Tibial nerve (tissue), 4 donors: ENCODE data around the gene PACSIN2. TPM values are rescaled to one million over a fixed set of nuclear protein-coding genes. Genes with fewer than 3 reads are reported as not detected.

Experiments
- DNase-seq, 2 donors: peaks; one replicate each; pipeline ENCODE4 v3.0.0-alpha.2; 2019; ENCODE audit warnings: low spot score in 2 of 2
- H3K27ac ChIP-seq, 4 donors: fragments of 200-600 bp; sonication (generic) in 3 of 4; one replicate each; pipeline ENCODE4 v1.5.1; 2017 to 2019; ENCODE audit warnings: mild to moderate bottlenecking in 1 of 4
- H3K27me3 ChIP-seq, 2 donors: fragments of 200-600 bp; sonication (generic) in 1 of 2; one replicate each; pipeline versions ENCODE4 v1.5.1 to v1.6.0; 2017 to 2019
- H3K36me3 ChIP-seq, 3 donors: fragments of 200-600 bp; sonication (generic); one replicate each; pipeline ENCODE4 v1.5.1; 2018 to 2019
- H3K4me1 ChIP-seq, 4 donors: fragments of 200-600 bp; sonication (generic) in 3 of 4; one replicate each; pipeline ENCODE4 v1.5.1; 2017 to 2019
- H3K4me3 ChIP-seq, 4 donors: fragments of 200-600 bp; sonication (generic) in 3 of 4; one replicate each; pipeline ENCODE4 v1.5.1; 2017 to 2019; ENCODE audit warnings: mild to moderate bottlenecking in 1 of 4, moderate library complexity in 1 of 4
- H3K9me3 ChIP-seq, 4 donors: fragments of 200-600 bp; sonication (generic) in 3 of 4; one replicate each; pipeline ENCODE4 v1.5.1; 2017 to 2019
- EP300 ChIP-seq, 2 donors: sonication (generic); formaldehyde crosslinking; IDR thresholded peaks; one replicate each; pipeline ENCODE4 v1.6.1; 2017; ENCODE audit warnings: antibody characterized with exemption in 2 of 2, mild to moderate bottlenecking in 1 of 2
- POLR2A ChIP-seq, 2 donors: fragments of 450-650 bp; IDR thresholded peaks; one replicate each; pipeline ENCODE4 v1.6.1; 2017; ENCODE audit warnings: antibody characterized with exemption in 2 of 2, mild to moderate bottlenecking in 2 of 2, moderate library complexity in 2 of 2
- WGBS, 2 donors: methylation state at CpG; one replicate each; pipeline ENCODE4 v1.1.5; 2018; 5-methylcytosine and 5-hydroxymethylcytosine counted together
- total RNA-seq, 4 donors: library from RNA; depleted of rRNA; stranded (reverse); fragments of >200 nt; gene quantifications; one replicate each; pipeline ENCODE4 v1.1.0, GENCODE V29; 2016
- TF ChIP-seq, protein P1 (sequence below), 5 experiments: fragments of 200-600 bp in 3 of 5; fragments of 450-650 bp in 2 of 5; sonication (generic) in 3 of 5; IDR thresholded peaks; one replicate each; pipeline ENCODE4 v1.5.1; 2016 to 2019; ENCODE audit warnings: antibody characterized with exemption in 5 of 5, mild to moderate bottlenecking in 3 of 5, moderate library complexity in 2 of 5

PACSIN2 gene
- total RNA-seq, 4 donors from 2014 or later = 45.9 to 78.2 (median 59.0) TPM

DNA sequence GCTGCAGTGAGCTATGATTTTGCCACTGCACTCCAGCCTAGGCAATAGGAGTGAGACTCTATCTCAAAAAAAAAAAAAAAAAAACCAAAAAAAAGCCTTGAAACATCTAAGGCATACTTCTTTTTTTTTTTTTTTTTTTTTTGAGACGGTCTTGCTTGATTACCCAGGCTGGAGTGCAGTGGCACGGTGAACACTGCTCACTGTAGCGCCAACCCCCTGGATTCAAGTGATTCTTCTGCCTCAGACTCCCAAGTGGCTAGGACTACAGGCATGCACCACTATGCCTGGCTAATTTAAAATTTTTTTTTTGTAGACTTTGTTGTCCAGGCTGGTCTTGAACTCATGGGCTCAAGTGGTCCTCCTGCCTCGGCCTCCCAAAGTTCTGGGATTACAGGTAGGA, 177.4 kb downstream of the PACSIN2 start:
- no peak for DNase-seq
- Histone ChIP-seq H3K9me3 (no peaks in the 10 kb centered on the region), H3K27me3 (no peaks in the 10 kb centered on the region), H3K4me3 (no peak overlapping the region), H3K27ac (no peak overlapping the region), H3K4me1 (no peaks in the 10 kb centered on the region), H3K36me3 (peaks cover 0 to 76% (median 22%) of the 10 kb centered on the region in 3 donors)
- TF ChIP-seq, protein P1, sequence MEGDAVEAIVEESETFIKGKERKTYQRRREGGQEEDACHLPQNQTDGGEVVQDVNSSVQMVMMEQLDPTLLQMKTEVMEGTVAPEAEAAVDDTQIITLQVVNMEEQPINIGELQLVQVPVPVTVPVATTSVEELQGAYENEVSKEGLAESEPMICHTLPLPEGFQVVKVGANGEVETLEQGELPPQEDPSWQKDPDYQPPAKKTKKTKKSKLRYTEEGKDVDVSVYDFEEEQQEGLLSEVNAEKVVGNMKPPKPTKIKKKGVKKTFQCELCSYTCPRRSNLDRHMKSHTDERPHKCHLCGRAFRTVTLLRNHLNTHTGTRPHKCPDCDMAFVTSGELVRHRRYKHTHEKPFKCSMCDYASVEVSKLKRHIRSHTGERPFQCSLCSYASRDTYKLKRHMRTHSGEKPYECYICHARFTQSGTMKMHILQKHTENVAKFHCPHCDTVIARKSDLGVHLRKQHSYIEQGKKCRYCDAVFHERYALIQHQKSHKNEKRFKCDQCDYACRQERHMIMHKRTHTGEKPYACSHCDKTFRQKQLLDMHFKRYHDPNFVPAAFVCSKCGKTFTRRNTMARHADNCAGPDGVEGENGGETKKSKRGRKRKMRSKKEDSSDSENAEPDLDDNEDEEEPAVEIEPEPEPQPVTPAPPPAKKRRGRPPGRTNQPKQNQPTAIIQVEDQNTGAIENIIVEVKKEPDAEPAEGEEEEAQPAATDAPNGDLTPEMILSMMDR (IDR thresholded peaks at IDR 0.05) = no peak
- no peak for TF ChIP-seq EP300 (IDR thresholded peaks at IDR 0.05)
- 89 to 96% methylated on average over 4 of the region's 4 CpGs for WGBS, 2 donors

DNA sequence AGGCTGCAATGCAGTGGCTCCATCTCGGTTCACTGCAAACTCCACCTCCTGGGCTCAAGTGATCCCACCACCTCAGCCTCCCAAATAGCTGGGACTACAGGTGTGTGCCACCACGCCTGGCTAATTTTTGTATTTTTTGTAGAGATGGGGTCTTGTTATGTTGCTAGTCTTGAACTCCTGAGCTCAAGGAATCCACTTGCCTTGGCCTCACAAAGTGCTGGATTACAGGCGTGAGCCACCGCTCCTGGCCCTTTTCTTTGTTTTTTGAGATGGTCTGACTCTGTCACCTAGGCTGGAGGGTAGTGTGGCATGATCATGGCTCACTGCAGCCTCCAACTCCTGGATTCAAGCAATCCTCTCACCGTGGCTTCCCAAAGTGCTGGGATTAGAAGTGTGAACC, 178.9 kb downstream of the PACSIN2 start:
- WGBS, 2 donors = 97 to 99% methylated on average over 5 of the region's 5 CpGs
- Histone ChIP-seq H3K27ac (no peak overlapping the region), H3K9me3 (no peaks in the 10 kb centered on the region), H3K4me1 (no peaks in the 10 kb centered on the region), H3K36me3 (peaks cover 2 to 79% (median 22%) of the 10 kb centered on the region in 3 donors), H3K27me3 (no peaks in the 10 kb centered on the region), H3K4me3 (no peak overlapping the region)
- DNase-seq = no peak
- TF ChIP-seq, protein P1 (IDR thresholded peaks at IDR 0.05) = no peak
- TF ChIP-seq POLR2A (IDR thresholded peaks at IDR 0.05) = no peak
- no peak for TF ChIP-seq EP300 (IDR thresholded peaks at IDR 0.05)

DNA sequence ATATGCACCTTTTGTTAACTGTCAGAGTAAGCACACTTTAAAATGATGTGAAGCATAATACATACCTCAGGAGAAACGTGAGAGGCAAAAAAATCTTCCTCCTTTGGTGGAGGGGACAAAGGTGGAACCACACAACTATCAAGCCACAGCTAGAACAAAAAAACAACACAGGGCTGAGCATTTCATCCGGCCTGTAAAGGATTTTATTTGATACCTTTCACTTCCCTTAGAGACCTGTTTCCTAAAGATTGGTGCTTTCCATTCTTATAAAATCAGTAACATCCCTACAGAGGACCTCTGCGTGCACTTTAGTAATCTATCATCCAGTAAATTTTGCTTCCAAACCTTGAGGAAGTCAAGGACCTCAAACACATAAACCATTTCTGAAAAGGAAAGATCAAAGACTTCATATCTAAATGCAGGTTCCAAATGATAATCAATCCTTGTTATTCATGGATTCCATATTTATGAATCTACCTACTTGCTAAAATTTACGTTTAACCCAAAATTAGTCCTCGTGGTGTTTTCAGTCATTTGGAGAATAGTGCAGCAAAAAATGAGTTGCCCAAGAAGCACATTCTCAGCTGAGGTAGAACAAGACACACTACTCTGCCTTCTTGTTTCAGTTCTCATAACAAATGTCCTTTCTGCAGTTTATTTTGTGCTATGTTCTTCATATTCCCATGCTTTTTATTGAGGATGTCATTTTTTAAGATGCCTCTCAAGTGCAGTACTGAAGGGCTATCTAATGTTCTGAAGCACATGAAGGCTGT, 180.6 kb downstream of the PACSIN2 start:
- WGBS, 2 donors = 85 to 92% methylated on average over 5 of the region's 5 CpGs
- no peak for DNase-seq
- Histone ChIP-seq H3K4me1 (no peaks in the 10 kb centered on the region), H3K4me3 (no peak overlapping the region), H3K27ac (no peak overlapping the region), H3K9me3 (no peaks in the 10 kb centered on the region), H3K27me3 (no peaks in the 10 kb centered on the region), H3K36me3 (peaks cover 2 to 79% (median 22%) of the 10 kb centered on the region in 3 donors)
- TF ChIP-seq, protein P1 (IDR thresholded peaks at IDR 0.05) = no peak
- no peak for TF ChIP-seq POLR2A (IDR thresholded peaks at IDR 0.05)
- no peak for TF ChIP-seq EP300 (IDR thresholded peaks at IDR 0.05)

DNA sequence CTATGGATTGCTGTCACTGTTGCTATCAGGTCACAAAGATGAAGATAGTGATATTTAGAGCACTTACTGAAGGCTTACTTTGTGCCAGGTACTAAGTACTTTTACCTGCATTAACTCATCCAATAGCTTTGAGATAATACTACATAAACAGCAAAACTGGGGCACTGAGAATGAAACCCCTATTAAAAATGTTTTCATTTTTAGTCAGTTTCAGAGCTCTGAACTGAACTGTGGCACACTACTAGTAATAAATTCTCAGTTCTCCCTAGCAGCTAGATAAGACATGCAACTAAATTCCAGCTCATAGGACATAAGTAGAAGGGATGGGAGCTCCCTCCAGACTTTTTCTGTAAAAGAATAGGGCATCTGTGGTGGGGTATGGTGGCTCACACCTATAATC, 181.8 kb downstream of the PACSIN2 start:
- H3K27me3 ChIP-seq = no peaks in the 10 kb centered on the region
- no peak for DNase-seq
- H3K27ac ChIP-seq = no peak overlapping the region
- no peaks in the 10 kb centered on the region for H3K4me1 ChIP-seq
- no peak overlapping the region for H3K4me3 ChIP-seq
- H3K36me3 ChIP-seq = peaks cover 2 to 80% (median 22%) of the 10 kb centered on the region in 3 donors
- H3K9me3 ChIP-seq = no peaks in the 10 kb centered on the region
- no peak for TF ChIP-seq POLR2A (IDR thresholded peaks at IDR 0.05)
- TF ChIP-seq, protein P1 (IDR thresholded peaks at IDR 0.05) = no peak
- TF ChIP-seq EP300 (IDR thresholded peaks at IDR 0.05) = no peak

DNA sequence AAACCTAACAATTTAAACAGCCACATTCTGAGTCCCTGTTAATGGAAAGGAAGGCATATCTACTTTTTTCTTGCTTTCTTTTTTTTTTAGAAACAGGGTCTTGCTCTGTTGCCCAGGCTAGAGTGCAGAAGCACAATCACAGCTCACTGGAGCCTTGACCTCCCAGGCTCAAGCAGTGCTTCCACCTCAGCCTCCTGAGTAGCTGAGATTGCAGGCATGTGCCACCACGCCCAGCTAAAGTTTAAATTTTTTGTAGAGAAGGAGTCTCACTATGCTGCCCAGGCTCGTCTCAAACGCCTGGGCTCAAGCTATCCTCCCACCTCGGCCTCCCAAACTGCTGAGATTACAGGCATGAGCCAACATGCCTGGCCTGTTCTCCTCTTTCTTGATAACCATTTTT, 183.2 kb downstream of the PACSIN2 start:
- H3K27me3 ChIP-seq = no peaks in the 10 kb centered on the region
- peaks cover 2 to 94% (median 19%) of the 10 kb centered on the region in 3 donors for H3K36me3 ChIP-seq
- DNase-seq = no peak
- no peak overlapping the region for H3K27ac ChIP-seq
- no peaks in the 10 kb centered on the region for H3K9me3 ChIP-seq
- no peak overlapping the region for H3K4me3 ChIP-seq
- WGBS, 2 donors = 89 to 95% methylated on average over 4 of the region's 4 CpGs
- no peaks in the 10 kb centered on the region for H3K4me1 ChIP-seq
- TF ChIP-seq, protein P1 (IDR thresholded peaks at IDR 0.05) = no peak
- TF ChIP-seq POLR2A (IDR thresholded peaks at IDR 0.05) = no peak
- no peak for TF ChIP-seq EP300 (IDR thresholded peaks at IDR 0.05)
